Measurements from ENCODE around the gene GFRA1. TPM values are rescaled to one million over a fixed set of nuclear protein-coding genes. Genes with fewer than 3 reads are reported as not detected.

GFRA1 gene
- total RNA-seq, 4 donors from 2014 or later, result 6.2 to 44.5 (median 13.4) TPM

- 87 to 89% methylated on average over 4 of the region's 4 CpGs for WGBS, 2 donors
- no peak for TF ChIP-seq POLR2A (IDR thresholded peaks at IDR 0.05)
- TF ChIP-seq CTCF (IDR thresholded peaks at IDR 0.05), result no peak
- intact Hi-C loops (cut with DNase I; ENCODE audit: low total_unique reads), result no loop called here
- peak in 1 of 2 donors; percentile 6 for DNase-seq (ENCODE audit: low spot score in 2 of 2)
- H3K4me3 ChIP-seq (ENCODE audit: low read depth, poor library complexity, severe bottlenecking), result no peak overlapping the region
These were observed 167.7 kb downstream of the GFRA1 start for GRCh38 chr10:116105264-116105663.

GRCh38 chr10:116104210-116104932, 168.6 kb downstream of the GFRA1 start:
- no peak overlapping the region for H3K4me3 ChIP-seq (ENCODE audit: low read depth, poor library complexity, severe bottlenecking)
- WGBS, 2 donors, result 79 to 82% methylated on average over 7 of the region's 7 CpGs
- intact Hi-C loops (cut with DNase I; ENCODE audit: low total_unique reads), result no loop called here
- no peak for TF ChIP-seq CTCF (IDR thresholded peaks at IDR 0.05)
- no peak for TF ChIP-seq POLR2A (IDR thresholded peaks at IDR 0.05)
- DNase-seq (ENCODE audit: low spot score in 2 of 2), result no peak

- 81 to 92% methylated on average over 4 of the region's 4 CpGs for WGBS, 2 donors
- H3K4me3 ChIP-seq (ENCODE audit: low read depth, poor library complexity, severe bottlenecking), result no peak overlapping the region
- DNase-seq (ENCODE audit: low spot score in 2 of 2), result no peak
- TF ChIP-seq POLR2A (IDR thresholded peaks at IDR 0.05), result no peak
- TF ChIP-seq CTCF (IDR thresholded peaks at IDR 0.05), result no peak
- intact Hi-C loops (cut with DNase I; ENCODE audit: low total_unique reads), result no loop called here
These were observed 169.3 kb downstream of the GFRA1 start for GRCh38 chr10:116103668-116104067.

- no peak for TF ChIP-seq CTCF (IDR thresholded peaks at IDR 0.05)
- TF ChIP-seq POLR2A (IDR thresholded peaks at IDR 0.05), result no peak
- DNase-seq (ENCODE audit: low spot score in 2 of 2), result no peak
- intact Hi-C loops (cut with DNase I; ENCODE audit: low total_unique reads), result no loop called here
- 65 to 71% methylated on average over 5 of the region's 5 CpGs for WGBS, 2 donors
- no peak overlapping the region for H3K4me3 ChIP-seq (ENCODE audit: low read depth, poor library complexity, severe bottlenecking)
These were observed 171.2 kb downstream of the GFRA1 start for GRCh38 chr10:116101616-116102315.

GRCh38 chr10:116100984-116101383, 172.0 kb downstream of the GFRA1 start:
- intact Hi-C loops (cut with DNase I; ENCODE audit: low total_unique reads), result no loop called here
- no peak overlapping the region for H3K4me3 ChIP-seq (ENCODE audit: low read depth, poor library complexity, severe bottlenecking)
- no peak for DNase-seq (ENCODE audit: low spot score in 2 of 2)
- 90 to 99% methylated on average over 3 of the region's 3 CpGs for WGBS, 2 donors
- TF ChIP-seq CTCF (IDR thresholded peaks at IDR 0.05) (no peak), POLR2A (IDR thresholded peaks at IDR 0.05) (no peak)

All from lower leg skin (tissue), 4 donors.